Hematopoietic multipotent progenitor cell (in vitro differentiated cells): Measurements from ENCODE around the gene PRR33. TPM values are rescaled to one million over a fixed set of nuclear protein-coding genes. Genes with fewer than 3 reads are reported as not detected.

ENCODE experiments used
- DNase-seq, 3 donors: peaks; one replicate each; pipeline ENCODE4 v3.0.0-alpha.2; 2011 to 2015; ENCODE audit warnings: low read depth in 2 of 3, low spot score in 2 of 3
- total RNA-seq: library from RNA; depleted of rRNA; stranded (reverse); fragments of >200 nt; gene quantifications from one replicate; pipeline ENCODE4 v1.2.3, GENCODE V29; 2012

The PRR33 gene
- total RNA-seq, 1 donor = 0.54 TPM

GRCh38 chr11:1928470-1928890 is 36.8 kb upstream of the PRR33 start:
- DNase-seq = no peak

GRCh38 chr11:1927848-1928469 is 36.3 kb upstream of the PRR33 start:
- DNase-seq = peak in 1 of 3 donors; percentile 42

- no peak for DNase-seq
Observed at GRCh38 chr11:1927026-1927847, 35.5 kb upstream of the PRR33 start.

GRCh38 chr11:1926156-1927025 is 34.7 kb upstream of the PRR33 start:
- peak in 2 of 3 donors; percentile 56 to 84 for DNase-seq

GRCh38 chr11:1925373-1926155 is 33.9 kb upstream of the PRR33 start:
- DNase-seq = no peak

- no peak for DNase-seq
Observed at GRCh38 chr11:1924646-1925372, 33.1 kb upstream of the PRR33 start.

GRCh38 chr11:1924181-1924580 is 32.5 kb upstream of the PRR33 start:
- no peak for DNase-seq

GRCh38 chr11:1923201-1923956 is 31.7 kb upstream of the PRR33 start:
- no peak for DNase-seq

- DNase-seq = peak in 1 of 3 donors; percentile 32
Observed at GRCh38 chr11:1922481-1923081, 30.9 kb upstream of the PRR33 start.

GRCh38 chr11:1921574-1922141 is 30.0 kb upstream of the PRR33 start:
- no peak for DNase-seq

GRCh38 chr11:1920909-1921573 is 29.3 kb upstream of the PRR33 start:
- DNase-seq = no peak

- DNase-seq = no peak
Observed at GRCh38 chr11:1920128-1920908, 28.6 kb upstream of the PRR33 start.

- no peak for DNase-seq
Observed at GRCh38 chr11:1919391-1920127, 27.9 kb upstream of the PRR33 start, which contains the start of gene TNNT3. TNNT3 (plus strand) TSS chr11:1919703; CDS start chr11:1922875, 3,172 bp downstream.

- DNase-seq = no peak
Observed at GRCh38 chr11:1918436-1919315, 27.0 kb upstream of the PRR33 start.
